HG03135 (cell line): Measurements from ENCODE around the gene TPP2.

Experiments
- ATAC-seq: cut with Tn5 transposase; IDR thresholded peaks from one replicate; pipeline ENCODE4 v1.9.1; 2021; ENCODE audit warnings: mild to moderate bottlenecking, moderate library complexity; ENCODE audit not compliant: unreplicated experiment

The TPP2 gene

GRCh38 chr13:102690883-102691282, 94.1 kb downstream of the TPP2 start:
- ATAC-seq, result no peak

- ATAC-seq, result no peak
These were observed 95.7 kb downstream of the TPP2 start for GRCh38 chr13:102692491-102692826.

- no peak for ATAC-seq
These were observed 96.5 kb downstream of the TPP2 start for GRCh38 chr13:102693250-102693649.

- ATAC-seq, result no peak
These were observed 97.0 kb downstream of the TPP2 start for GRCh38 chr13:102693776-102694175.

- no peak for ATAC-seq
These were observed 98.2 kb downstream of the TPP2 start, which contains the start of gene METTL21C for GRCh38 chr13:102694937-102695336. Gene METTL21C, minus strand, starts transcription at chr13:102695044. Its CDS starts 546 bp downstream, at chr13:102694498.

GRCh38 chr13:102696465-102696864, 99.7 kb downstream of the TPP2 start:
- ATAC-seq, result no peak

DNA sequence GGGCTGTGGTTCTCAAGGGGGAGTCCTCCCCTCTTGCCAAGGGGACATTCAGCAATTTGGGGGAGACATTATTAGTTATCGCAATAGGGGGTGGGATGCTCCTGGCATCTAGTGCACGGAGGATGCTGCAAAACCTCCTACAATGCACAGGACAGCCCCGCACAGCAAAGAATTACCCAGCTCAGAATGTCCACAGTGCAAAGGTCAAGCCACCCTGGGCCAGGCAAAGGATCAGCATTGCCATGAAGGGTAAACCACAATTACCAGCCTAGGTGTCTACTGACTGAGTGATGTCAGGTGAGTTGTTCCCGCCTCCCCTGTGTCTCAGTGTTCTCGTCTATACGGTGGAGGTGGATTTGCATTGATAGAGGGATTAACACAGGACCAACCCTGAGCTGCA, 100.5 kb downstream of the TPP2 start:
- ATAC-seq, result no peak

GRCh38 chr13:102697929-102698648, 101.3 kb downstream of the TPP2 start:
- ATAC-seq, result no peak

GRCh38 chr13:102698649-102698980, 101.8 kb downstream of the TPP2 start:
- ATAC-seq, result no peak

DNA sequence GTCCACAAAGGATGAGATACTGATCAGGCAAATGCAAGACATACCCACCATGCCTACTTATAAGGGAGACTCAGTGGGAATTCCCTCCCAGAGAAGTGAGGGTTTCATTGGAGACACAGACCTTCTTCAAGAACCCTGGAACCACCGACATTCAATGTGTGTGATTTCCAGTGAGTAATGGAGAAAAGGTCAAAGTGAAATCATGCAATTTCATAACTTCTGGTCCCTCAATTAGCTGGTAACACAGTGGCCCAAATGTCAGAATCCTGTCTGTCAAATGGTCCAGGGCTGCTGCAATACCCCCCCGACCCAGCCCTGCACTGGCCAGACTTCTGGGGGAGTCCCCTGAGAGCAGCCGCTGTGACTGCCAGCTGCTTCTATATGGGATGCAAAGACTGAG, 102.7 kb downstream of the TPP2 start:
- no peak for ATAC-seq

GRCh38 chr13:102700088-102701031, 103.6 kb downstream of the TPP2 start:
- ATAC-seq, result no peak

DNA sequence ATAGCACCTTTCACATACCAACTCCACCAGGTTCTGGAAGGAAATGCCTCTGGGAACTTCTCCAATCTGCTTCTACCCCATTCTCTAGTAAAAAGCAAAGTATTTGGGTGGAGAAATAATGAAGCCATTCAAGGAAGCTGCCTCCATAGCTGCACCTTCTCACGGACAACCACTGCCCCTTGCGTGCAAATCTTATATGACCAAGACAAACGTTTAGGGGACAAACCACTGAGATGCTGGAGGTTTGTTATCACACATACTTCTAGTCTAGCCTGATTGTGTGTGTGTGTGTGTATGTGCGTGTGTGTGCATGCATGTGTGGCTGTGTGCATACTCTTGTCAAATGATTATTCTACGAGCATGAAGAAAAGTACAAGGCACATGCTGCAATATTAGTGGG, 104.5 kb downstream of the TPP2 start:
- ATAC-seq, result no peak

- no peak for ATAC-seq
These were observed 106.4 kb downstream of the TPP2 start for GRCh38 chr13:102702965-102703725.

- no peak for ATAC-seq
These were observed 106.9 kb downstream of the TPP2 start for GRCh38 chr13:102703726-102704035.

- no peak for ATAC-seq
These were observed 107.7 kb downstream of the TPP2 start for GRCh38 chr13:102704238-102705058.

- no peak for ATAC-seq
These were observed 110.7 kb downstream of the TPP2 start for GRCh38 chr13:102707467-102707866.

- no peak for ATAC-seq
These were observed 111.4 kb downstream of the TPP2 start for GRCh38 chr13:102708211-102708610.

DNA sequence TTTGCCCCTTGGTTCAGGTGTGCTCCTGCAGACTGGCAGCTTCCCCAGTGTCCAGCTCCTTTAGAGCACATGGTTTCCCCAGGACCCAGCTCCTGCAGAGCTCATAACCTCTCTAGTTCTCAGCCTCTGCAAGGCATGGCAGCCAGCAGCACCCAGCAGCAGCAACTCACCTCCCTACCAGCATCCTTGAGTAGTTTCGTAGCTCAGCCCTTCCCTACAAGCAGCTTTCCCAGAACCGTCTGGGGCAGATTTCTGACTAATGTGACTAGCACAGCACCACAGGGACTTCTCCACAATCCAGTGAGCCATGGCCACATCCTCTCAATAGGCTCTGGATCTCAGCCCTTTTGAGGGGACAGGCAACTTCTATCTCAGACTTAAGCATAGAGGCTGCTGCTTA, 112.2 kb downstream of the TPP2 start:
- ATAC-seq, result no peak

GRCh38 chr13:102709536-102709935, 112.8 kb downstream of the TPP2 start:
- no peak for ATAC-seq

DNA sequence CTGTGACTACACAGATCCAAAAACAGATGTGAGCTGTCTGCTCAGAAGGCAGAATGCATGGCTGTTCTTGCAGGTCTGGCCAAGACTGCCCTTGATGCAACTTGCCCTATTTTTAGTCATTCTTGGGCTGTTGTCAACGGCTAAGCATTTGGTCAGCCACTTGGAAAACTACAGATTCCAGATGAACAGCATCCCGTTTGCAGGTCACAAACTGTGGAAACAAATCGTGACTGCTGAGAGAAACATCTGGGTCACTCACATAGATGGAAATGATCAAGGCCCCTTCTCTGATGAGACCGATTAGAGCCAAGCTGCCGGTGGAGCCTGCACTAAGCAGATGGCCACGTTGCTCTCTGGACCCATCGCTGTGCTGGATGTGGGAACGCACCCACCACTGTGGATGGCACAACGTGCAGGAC, 113.5 kb downstream of the TPP2 start:
- ATAC-seq, result no peak

- ATAC-seq, result no peak
These were observed 118.7 kb downstream of the TPP2 start for GRCh38 chr13:102715447-102715846.
